ENCODE measurements around the gene NRCAM.

Gene NRCAM

DNA sequence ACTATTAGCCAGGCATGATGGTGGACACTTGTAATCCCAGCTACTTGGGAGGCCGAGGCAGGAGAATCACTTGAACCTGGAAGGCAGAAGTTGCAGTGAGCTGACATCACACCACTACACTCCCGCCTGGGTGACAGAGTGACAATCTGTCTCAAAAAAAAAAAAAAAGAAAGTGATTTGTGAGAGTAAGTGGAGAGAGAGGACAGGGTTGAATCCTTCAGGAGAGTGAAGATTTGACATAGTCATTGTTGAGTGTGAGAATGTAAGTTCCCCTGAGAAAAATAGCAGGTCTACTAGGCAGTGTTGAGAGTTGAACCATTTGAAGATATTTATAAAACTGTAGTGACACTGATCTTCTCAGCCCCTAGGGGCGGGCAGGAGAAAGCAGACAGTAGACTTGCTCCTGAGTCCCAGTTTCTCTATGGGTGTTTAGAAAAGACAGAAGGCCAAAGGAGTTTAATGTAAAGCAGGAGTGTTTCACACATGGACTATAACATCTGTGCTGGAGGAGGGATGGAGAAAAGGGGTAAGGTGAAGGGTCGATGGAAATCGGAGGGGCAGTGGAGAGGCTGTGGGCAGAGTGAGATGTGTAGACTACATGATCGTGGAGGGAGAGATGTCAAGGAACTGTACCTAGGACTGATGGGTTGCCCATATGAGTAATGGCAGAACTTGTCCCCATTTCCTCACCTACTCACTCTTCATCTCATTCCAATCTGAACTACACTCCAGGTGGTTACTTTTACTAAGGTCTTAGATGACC, 312.4 kb downstream of the NRCAM start:
- TF ChIP-seq CTCF (conservative IDR thresholded peaks at IDR 0.05; ENCODE audit: low read depth, low read length), result no peak
- no peak overlapping the region for H3K4me3 ChIP-seq (ENCODE audit: low read length)
- DNase-seq (ENCODE audit: low read depth), result no peak

DNA sequence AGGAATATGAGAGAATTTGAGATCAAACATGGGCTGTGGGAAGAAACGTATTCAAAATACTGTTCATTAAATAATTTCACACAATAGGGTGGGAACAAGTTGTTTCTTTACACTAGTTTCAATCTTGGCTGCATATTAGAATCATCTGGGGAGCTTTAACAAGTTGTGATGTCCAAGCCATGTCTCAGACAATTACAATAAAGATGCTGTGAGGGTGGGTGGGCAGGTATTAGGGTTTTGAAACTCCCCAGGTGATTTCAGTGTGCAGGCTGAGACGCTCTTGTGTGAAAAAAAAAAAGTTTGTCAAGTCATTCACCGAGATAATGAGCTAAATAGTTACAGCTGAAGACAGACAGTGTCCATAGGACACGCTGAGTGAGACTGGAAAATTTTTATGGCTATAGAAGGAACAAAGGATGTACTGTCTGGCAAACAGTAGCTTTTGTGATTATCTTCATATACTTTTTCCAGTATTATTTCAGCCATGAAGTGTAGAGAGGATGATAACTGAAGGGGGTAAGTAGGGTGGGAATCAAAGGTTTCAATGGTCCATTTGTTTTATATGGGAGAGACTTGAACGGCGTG, 313.5 kb downstream of the NRCAM start:
- DNase-seq (ENCODE audit: low read depth), result no peak
- no peak for TF ChIP-seq CTCF (conservative IDR thresholded peaks at IDR 0.05; ENCODE audit: low read depth, low read length)
- no peak overlapping the region for H3K4me3 ChIP-seq (ENCODE audit: low read length)

GRCh38 chr7:108142180-108142579, 314.1 kb downstream of the NRCAM start:
- TF ChIP-seq CTCF (conservative IDR thresholded peaks at IDR 0.05; ENCODE audit: low read depth, low read length), result no peak
- no peak for DNase-seq (ENCODE audit: low read depth)
- no peak overlapping the region for H3K4me3 ChIP-seq (ENCODE audit: low read length)

GRCh38 chr7:108140671-108141070, 315.6 kb downstream of the NRCAM start:
- TF ChIP-seq CTCF (conservative IDR thresholded peaks at IDR 0.05; ENCODE audit: low read depth, low read length), result no peak
- H3K4me3 ChIP-seq (ENCODE audit: low read length), result no peak overlapping the region
- DNase-seq (ENCODE audit: low read depth), result no peak

DNA sequence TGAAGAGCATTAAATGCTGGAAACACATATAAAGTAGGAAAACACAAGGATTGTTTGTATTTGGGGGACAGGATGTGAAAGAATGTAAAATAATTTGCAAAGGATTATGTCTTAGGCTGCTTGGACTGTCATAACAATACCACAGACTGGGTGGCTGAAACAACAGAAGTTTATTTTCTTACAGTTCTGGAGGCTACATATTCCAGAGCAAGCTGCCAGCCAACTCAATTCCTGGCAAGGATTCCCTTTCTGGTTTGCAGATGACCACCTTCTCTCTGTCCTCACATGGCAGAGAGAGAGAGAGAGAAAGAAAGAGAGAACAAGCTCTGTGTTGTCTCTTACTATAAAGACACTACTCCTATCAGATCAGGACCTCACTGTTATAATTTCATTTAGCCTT, 317.3 kb downstream of the NRCAM start:
- no peak for TF ChIP-seq CTCF (conservative IDR thresholded peaks at IDR 0.05; ENCODE audit: low read depth, low read length)
- H3K4me3 ChIP-seq (ENCODE audit: low read length), result no peak overlapping the region
- no peak for DNase-seq (ENCODE audit: low read depth)

DNA sequence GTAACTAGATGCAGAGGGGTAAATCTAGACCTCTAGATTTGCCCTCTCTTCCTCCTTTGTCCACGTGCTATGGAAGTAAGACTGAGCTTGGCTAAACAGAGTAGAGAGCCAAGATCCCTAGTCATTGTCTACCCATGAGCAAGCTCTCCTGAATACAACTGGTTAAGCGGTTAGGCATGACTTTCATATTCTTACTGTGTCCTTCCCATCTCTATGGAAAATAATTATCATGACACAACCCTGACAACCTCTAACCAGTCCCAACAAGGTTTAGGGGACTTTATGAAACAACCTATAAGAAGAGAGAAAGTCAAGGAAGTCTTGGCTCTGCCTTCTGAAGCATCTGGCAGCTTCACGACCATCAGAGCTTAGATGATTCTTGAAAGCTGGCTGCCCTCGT, 318.2 kb downstream of the NRCAM start:
- H3K4me3 ChIP-seq (ENCODE audit: low read length), result no peak overlapping the region
- no peak for DNase-seq (ENCODE audit: low read depth)
- no peak for TF ChIP-seq CTCF (conservative IDR thresholded peaks at IDR 0.05; ENCODE audit: low read depth, low read length)

GRCh38 chr7:108137040-108137439, 319.2 kb downstream of the NRCAM start:
- no peak for DNase-seq (ENCODE audit: low read depth)
- TF ChIP-seq CTCF (conservative IDR thresholded peaks at IDR 0.05; ENCODE audit: low read depth, low read length), result no peak
- no peak overlapping the region for H3K4me3 ChIP-seq (ENCODE audit: low read length)

All from retinal pigment epithelial cell (primary cell).